ENCODE results near the gene TBC1D16. TPM values are rescaled to one million over a fixed set of nuclear protein-coding genes. Genes with fewer than 3 reads are reported as not detected.

Gene TBC1D16
- total and polyA plus RNA-seq, 10 of the 15 experiments (the other 5 are each of a cell fraction or from before 2014, with no cell fraction given): 0.01 to 0.13 (median 0.06) TPM; not detected in 3

GRCh38 chr17:80002690-80003490 is 32.8 kb downstream of the TBC1D16 start:
- RAD21 ChIA-PET (ENCODE audit: unreplicated experiment): no interaction called here
- DNase-seq (ENCODE audit: low read depth, low spot score) (no peak), FAIRE-seq (no peak), ATAC-seq (no peak)
- SMC1A ChIA-PET (ENCODE audit: uncharacterized antibody, unreplicated experiment): no interaction called here
- Histone ChIP-seq H3K4me2 (ENCODE audit: control insufficient read depth, insufficient read depth) (no peak overlapping the region), H3K4me1 (ENCODE audit: control insufficient read depth, insufficient read depth, low read length) (no peaks in the 10 kb centered on the region), H3K9ac (ENCODE audit: control insufficient read depth, insufficient read depth, low read length) (no peak overlapping the region), H3K9me3 (replicated peaks; ENCODE audit: control insufficient read depth, insufficient read depth, low read length) (no peaks in the 10 kb centered on the region), H3K27me3 (replicated peaks in 1 of 2; ENCODE audit: control insufficient read depth in 2 of 2, insufficient read depth in 2 of 2, low read length in 1 of 2) (no peaks in the 10 kb centered on the region; a peak in 1 of 4 replicates), H4K20me1 (ENCODE audit: control insufficient read depth, insufficient read depth) (no peaks in the 10 kb centered on the region), H3K27ac (ENCODE audit: control insufficient read depth, insufficient read depth) (no peak overlapping the region), H3K79me2 (ENCODE audit: control insufficient read depth, insufficient read depth, low read length) (no peaks in the 10 kb centered on the region), H3K36me3 (ENCODE audit: control insufficient read depth in 2 of 2, insufficient read depth in 2 of 2, low read length in 1 of 2) (no peaks in the 10 kb centered on the region), H3K4me3 (no peak overlapping the region), H2AFZ (ENCODE audit: control insufficient read depth, low read depth, low read length) (no peak overlapping the region)
- WGBS (ENCODE audit: insufficient coverage, insufficient replicate concordance, low lambda C conversion rate, missing lambda C conversion rate): 72% methylated on average over 30 of the region's 30 CpGs
- POLR2A ChIA-PET: interaction anchor here (0.6 kb wide), 1 partner anchor 8 kb away, joined by 3 read pairs; no protein-coding TSS in a partner anchor
- CTCF ChIA-PET: interaction anchor here (1.4 kb wide), 1 partner anchor 8 kb away, joined by 5 read pairs; no protein-coding TSS in a partner anchor
- no peak for TF ChIP-seq CBX3 (IDR thresholded peaks at IDR 0.05; ENCODE audit: borderline replicate concordance, low read depth)
- no peak for TF ChIP-seq IRF5 (IDR thresholded peaks at IDR 0.05; ENCODE audit: borderline replicate concordance)
- TF ChIP-seq BCL3 (IDR thresholded peaks at IDR 0.05; ENCODE audit: borderline replicate concordance, insufficient read depth, low read depth, low read length, poor library complexity, severe bottlenecking): no peak
- no peak for TF ChIP-seq ZNF592 (IDR thresholded peaks at IDR 0.05)
- TF ChIP-seq ZNF622 (IDR thresholded peaks at IDR 0.05): no peak
- TF ChIP-seq BHLHE40 (IDR thresholded peaks at IDR 0.05; ENCODE audit: borderline replicate concordance in 1 of 2, low read depth in 2 of 2, low read length in 1 of 2): no peak
- no peak for TF ChIP-seq SMARCA5 (IDR thresholded peaks at IDR 0.05)
- TF ChIP-seq SUZ12 (IDR thresholded peaks at IDR 0.05; ENCODE audit: unreplicated experiment): no peak
- no peak for TF ChIP-seq RFX5 (IDR thresholded peaks at IDR 0.05; ENCODE audit: low read depth, low read length)
- TF ChIP-seq BACH1 (IDR thresholded peaks at IDR 0.05; ENCODE audit: borderline replicate concordance): no peak
- no peak for TF ChIP-seq ZNF217 (IDR thresholded peaks at IDR 0.05)
- no peak for TF ChIP-seq MXI1 (IDR thresholded peaks at IDR 0.05; ENCODE audit: low read depth, low read length)
- no TSS peak for BruUV-seq (replicated peaks)
- in situ Hi-C loops (cut with MboI) (no loop called here), intact Hi-C loops (cut with micrococcal nuclease; ENCODE audit: unreplicated experiment) (no loop called here)

Measured in GM12878 (cell line).